RPMI7951 (cell line): ENCODE data around the gene VPS11. TPM values are rescaled to one million over a fixed set of nuclear protein-coding genes. Genes with fewer than 3 reads are reported as not detected.
"Not testable (repeated sequence)": the region's sequence is repeated elsewhere in the genome, so short reads cannot be mapped to it uniquely, and the experiment has no call there.

Source experiments
- DNase-seq: peaks from one replicate; pipeline ENCODE4 v3.0.0-alpha.2; 2012; ENCODE audit warnings: low read depth
- total RNA-seq: library from RNA; depleted of rRNA; stranded (reverse); fragments of >200 nt; shearing (Covaris generic); gene quantifications from 2 replicates; pipeline ENCODE4 v1.2.3, GENCODE V29; 2014

VPS11 gene
- total RNA-seq, 1 experiment from 2014 or later, result 24.6 TPM

- DNase-seq, result no peak
Observed at GRCh38 chr11:119038884-119039283, 28.7 kb upstream of the VPS11 start.

GRCh38 chr11:119039471-119039870 is 28.1 kb upstream of the VPS11 start:
- DNase-seq, result not testable (repeated sequence)

GRCh38 chr11:119041821-119042514 is 25.6 kb upstream of the VPS11 start:
- peak; percentile 43 for DNase-seq

- DNase-seq, result no peak
Observed at GRCh38 chr11:119042927-119043326, 24.7 kb upstream of the VPS11 start.

GRCh38 chr11:119044708-119045107 is 22.9 kb upstream of the VPS11 start:
- DNase-seq, result no peak

GRCh38 chr11:119046489-119046888 is 21.1 kb upstream of the VPS11 start:
- DNase-seq, result no peak

GRCh38 chr11:119047205-119047604 is 20.4 kb upstream of the VPS11 start:
- no peak for DNase-seq

GRCh38 chr11:119048644-119049043 is 19.0 kb upstream of the VPS11 start:
- DNase-seq, result no peak

- DNase-seq, result no peak
Observed at GRCh38 chr11:119049081-119049480, 18.5 kb upstream of the VPS11 start.

- no peak for DNase-seq
Observed at GRCh38 chr11:119051440-119052162, 16.0 kb upstream of the VPS11 start.

GRCh38 chr11:119052163-119052814 is 15.3 kb upstream of the VPS11 start:
- no peak for DNase-seq

- DNase-seq, result no peak
Observed at GRCh38 chr11:119054418-119054817, 13.2 kb upstream of the VPS11 start.

GRCh38 chr11:119055901-119056300 is 11.7 kb upstream of the VPS11 start:
- DNase-seq, result peak; percentile 57

- DNase-seq, result no peak
Observed at GRCh38 chr11:119056421-119056999, 11.1 kb upstream of the VPS11 start.

- DNase-seq, result peak; percentile 96
Observed at GRCh38 chr11:119057000-119057769, 10.4 kb upstream of the VPS11 start, which contains the start of gene HYOU1. TSS of gene HYOU1 (minus strand) at chr11:119057205. CDS start at chr11:119056160, 1,045 bp downstream.

- not testable (repeated sequence) for DNase-seq
Observed at GRCh38 chr11:119059128-119059527, 8.5 kb upstream of the VPS11 start.

- no peak for DNase-seq
Observed at GRCh38 chr11:119061256-119061655, 6.4 kb upstream of the VPS11 start.

- peak; percentile 47 for DNase-seq
Observed at GRCh38 chr11:119062779-119063178, 4.8 kb upstream of the VPS11 start.

- DNase-seq, result peak; percentile 48
Observed at GRCh38 chr11:119065369-119065768, 2.2 kb upstream of the VPS11 start.

- no peak for DNase-seq
Observed at GRCh38 chr11:119077839-119078238, 10.2 kb downstream of the VPS11 start.

- no peak for DNase-seq
Observed at GRCh38 chr11:119078675-119079420, 11.2 kb downstream of the VPS11 start.
